LNCaP clone FGC (cell line): ENCODE measurements around the gene NXPE4.
"Not testable (repeated sequence)": the region's sequence is repeated elsewhere in the genome, so short reads cannot be mapped to it uniquely, and the experiment has no call there.

Experiments
- DNase-seq: peaks from one replicate; pipeline ENCODE4 v3.0.0-alpha.2; 2011; ENCODE audit warnings: low read depth
- H3K4me3 ChIP-seq: 2 replicates; pipeline ENCODE4 v1.5.1; 2011; ENCODE audit warnings: mild to moderate bottlenecking, low read depth, low read length, control low read depth
- TF ChIP-seq, protein P1 (sequence below): IDR thresholded peaks from 2 replicates; pipeline ENCODE4 v1.5.1; 2012; ENCODE audit warnings: mild to moderate bottlenecking; ENCODE audit not compliant: control insufficient read depth, insufficient read depth; ENCODE audit errors: extremely low read depth

The NXPE4 gene

GRCh38 chr11:114595571-114595970, at the start of gene NXPE4:
Gene NXPE4 (minus strand): TSS chr11:114595786. CDS start chr11:114594759, 1,027 bp downstream.
- no peak for DNase-seq
- TF ChIP-seq, protein P1, sequence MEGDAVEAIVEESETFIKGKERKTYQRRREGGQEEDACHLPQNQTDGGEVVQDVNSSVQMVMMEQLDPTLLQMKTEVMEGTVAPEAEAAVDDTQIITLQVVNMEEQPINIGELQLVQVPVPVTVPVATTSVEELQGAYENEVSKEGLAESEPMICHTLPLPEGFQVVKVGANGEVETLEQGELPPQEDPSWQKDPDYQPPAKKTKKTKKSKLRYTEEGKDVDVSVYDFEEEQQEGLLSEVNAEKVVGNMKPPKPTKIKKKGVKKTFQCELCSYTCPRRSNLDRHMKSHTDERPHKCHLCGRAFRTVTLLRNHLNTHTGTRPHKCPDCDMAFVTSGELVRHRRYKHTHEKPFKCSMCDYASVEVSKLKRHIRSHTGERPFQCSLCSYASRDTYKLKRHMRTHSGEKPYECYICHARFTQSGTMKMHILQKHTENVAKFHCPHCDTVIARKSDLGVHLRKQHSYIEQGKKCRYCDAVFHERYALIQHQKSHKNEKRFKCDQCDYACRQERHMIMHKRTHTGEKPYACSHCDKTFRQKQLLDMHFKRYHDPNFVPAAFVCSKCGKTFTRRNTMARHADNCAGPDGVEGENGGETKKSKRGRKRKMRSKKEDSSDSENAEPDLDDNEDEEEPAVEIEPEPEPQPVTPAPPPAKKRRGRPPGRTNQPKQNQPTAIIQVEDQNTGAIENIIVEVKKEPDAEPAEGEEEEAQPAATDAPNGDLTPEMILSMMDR: no peak
- H3K4me3 ChIP-seq: no peak within 1 kb of the TSS

DNA sequence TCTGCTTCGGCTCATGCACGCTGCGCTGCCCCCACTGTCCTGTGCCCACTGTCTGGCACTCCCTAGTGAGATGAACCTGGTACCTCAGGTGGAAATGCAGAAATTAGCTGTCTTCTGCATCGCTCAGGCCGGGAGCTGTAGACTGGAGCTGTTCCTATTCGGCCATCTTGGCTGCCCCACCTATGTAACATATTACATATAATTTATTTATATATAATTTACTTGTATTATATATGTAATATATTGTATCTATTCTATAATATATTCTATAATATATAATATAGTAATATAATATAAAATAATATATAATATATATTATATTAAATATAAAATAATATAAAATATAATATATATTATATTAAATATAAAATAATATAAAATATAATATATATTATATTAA, 43.9 kb upstream of the NXPE4 start:
- not testable (repeated sequence) for DNase-seq, H3K4me3 ChIP-seq

DNA sequence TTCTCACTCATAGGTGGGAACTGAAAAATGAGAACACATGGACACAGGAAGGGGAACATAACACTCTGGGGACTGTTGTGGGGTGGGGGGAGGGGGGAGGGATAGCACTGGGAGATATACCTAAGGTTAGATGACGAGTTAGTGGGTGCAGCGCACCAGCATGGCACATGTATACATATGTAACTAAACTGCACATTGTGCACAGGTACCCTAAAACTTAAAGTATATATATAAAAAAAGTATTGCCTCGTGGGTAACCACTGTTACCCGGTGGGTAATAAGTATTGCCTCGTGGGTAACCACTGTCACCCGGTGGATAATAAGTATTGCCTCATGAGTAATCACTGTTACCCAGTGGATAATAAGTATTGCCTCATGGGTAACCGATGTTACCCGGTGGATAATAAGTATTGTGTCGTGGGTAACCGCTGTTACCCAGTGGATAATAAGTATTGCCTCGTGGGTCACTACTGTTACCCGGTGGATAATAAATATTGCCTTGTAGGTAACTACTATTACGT, 35.9 kb upstream of the NXPE4 start:
- not testable (repeated sequence) for DNase-seq, H3K4me3 ChIP-seq

DNA sequence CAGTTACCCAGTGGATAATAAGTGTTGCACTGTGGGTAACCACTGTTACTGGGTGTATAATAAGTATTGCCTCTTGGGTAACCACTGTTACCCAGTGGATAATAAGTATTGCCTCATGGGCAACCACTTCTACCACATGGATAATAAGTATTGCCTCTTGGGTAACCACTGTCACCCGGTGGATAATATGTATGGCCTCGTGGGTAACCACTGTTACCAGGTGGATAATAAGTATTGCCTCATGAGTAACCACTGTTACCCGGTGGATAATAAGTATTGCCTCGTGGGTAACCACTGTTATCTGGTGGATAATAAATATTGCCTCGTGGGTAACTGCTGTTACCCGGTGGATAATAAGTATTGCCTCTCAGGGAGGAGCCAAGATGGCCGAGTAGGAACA, 29.7 kb upstream of the NXPE4 start:
- TF ChIP-seq, protein P1: no peak
- no peak overlapping the region for H3K4me3 ChIP-seq

DNA sequence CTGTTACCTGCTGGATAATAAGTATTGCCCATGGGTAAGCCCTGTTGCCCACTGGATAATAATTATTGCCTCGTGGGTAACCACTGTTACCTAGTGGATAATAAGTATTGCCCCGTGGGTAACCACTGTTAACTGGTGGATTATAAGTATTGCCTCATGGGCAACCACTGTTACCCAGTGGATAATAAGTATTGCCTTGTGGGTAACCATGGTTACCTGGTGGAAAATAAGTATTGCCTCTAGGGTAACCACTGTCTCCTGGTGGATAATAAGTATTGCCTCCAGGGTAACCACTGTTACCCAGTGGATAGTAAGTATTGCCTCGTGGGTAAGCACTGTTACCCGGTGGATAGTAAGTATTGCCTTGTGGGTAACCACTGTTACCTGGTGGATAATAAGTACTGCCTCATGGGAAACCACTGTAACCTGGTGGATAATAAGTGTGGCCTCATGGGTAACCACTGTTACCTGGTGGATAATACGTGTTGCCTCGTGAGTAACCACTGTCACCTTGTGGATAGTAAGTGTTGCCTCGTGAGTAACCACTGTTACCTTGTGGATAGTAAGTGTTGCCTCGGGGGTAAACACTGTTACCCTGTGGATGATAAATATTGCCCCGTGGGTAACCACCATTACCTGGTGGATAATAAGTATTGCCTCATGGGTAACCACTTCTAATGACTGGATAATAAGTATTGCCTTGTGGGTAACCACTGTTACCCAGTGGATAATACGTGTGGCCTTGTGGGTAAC, 29.0 kb upstream of the NXPE4 start:
- TF ChIP-seq, protein P1: no peak
- no peak overlapping the region for H3K4me3 ChIP-seq
- DNase-seq: no peak

More for the DNA sequence above, 29.7 kb upstream of the NXPE4 start:
- DNase-seq: no peak

- TF ChIP-seq, protein P1: no peak
- no peak for DNase-seq
- H3K4me3 ChIP-seq: no peak overlapping the region
These were observed 28.1 kb upstream of the NXPE4 start for GRCh38 chr11:114623720-114624119.

DNA sequence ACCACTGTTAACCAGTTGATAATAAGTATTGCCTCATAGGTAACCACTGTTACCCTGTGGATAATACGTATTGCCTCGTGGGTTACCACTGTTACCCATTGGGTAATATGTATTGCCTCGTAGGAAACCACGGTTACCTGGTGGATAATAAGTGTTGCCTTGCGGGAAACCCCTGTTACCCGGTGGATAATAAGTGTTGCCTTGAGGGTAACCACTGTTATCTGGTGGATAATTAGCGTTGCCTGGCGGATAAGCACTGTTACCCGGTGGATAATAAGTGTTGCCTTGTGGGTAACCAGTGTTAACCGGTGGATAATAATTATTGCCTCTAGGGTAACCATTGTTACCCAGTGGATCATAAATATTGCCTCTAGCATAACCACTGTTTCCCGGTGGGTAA, 27.3 kb upstream of the NXPE4 start:
- H3K4me3 ChIP-seq: no peak overlapping the region
- DNase-seq: no peak
- TF ChIP-seq, protein P1: no peak
